Activated B cell treated with CpG ODN at 0.5 μM for 24 hours (primary cell): ENCODE data around the gene KCNK16. TPM values are rescaled to one million over a fixed set of nuclear protein-coding genes. Genes with fewer than 3 reads are reported as not detected.

Experiments used
- ATAC-seq: fragments of 200-7000 bp; cut with Tn5 transposase; one replicate; pipeline ENCODE4 v1.10.0; 2021; ENCODE audit warnings: low read depth, mild to moderate bottlenecking, moderate library complexity
- CTCF ChIA-PET: fragments of 350-600 bp; sonication (Branson Sonifier 250); formaldehyde crosslinking; loops from one replicate; lab custom pipeline; 2021; ENCODE audit warnings: antibody characterized with exemption; lab: Charles Lee
- POLR2A ChIA-PET: fragments of 350-600 bp; sonication (Branson Sonifier 250); formaldehyde crosslinking; loops from one replicate; lab custom pipeline; 2021; ENCODE audit warnings: antibody characterized with exemption; lab: Charles Lee
- DNase-seq: peaks from one replicate; pipeline ENCODE4 v3.0.0; 2022
- H3K27ac Mint-ChIP-seq: one replicate; pipeline ENCODE4 v1.8.0; 2020; ENCODE audit warnings: mixed read lengths
- H3K27me3 Mint-ChIP-seq: one replicate; pipeline ENCODE4 v1.8.0; 2021; ENCODE audit warnings: mixed read lengths
- H3K36me3 Mint-ChIP-seq: one replicate; pipeline ENCODE4 v1.8.0; 2021; ENCODE audit warnings: low read depth, mixed read lengths
- H3K4me1 Mint-ChIP-seq: one replicate; pipeline ENCODE4 v1.8.0; 2021; ENCODE audit warnings: mixed read lengths
- H3K4me3 Mint-ChIP-seq: one replicate; pipeline ENCODE4 v1.8.0; 2020; ENCODE audit warnings: mild to moderate bottlenecking, mixed read lengths
- H3K9me3 Mint-ChIP-seq: one replicate; pipeline ENCODE4 v1.8.0; 2020; ENCODE audit warnings: mixed read lengths
- CTCF ChIP-seq: fragments of 200-600 bp; IDR thresholded peaks from one replicate; pipeline ENCODE4 v1.8.0; 2022; ENCODE audit warnings: antibody characterized with exemption, mild to moderate bottlenecking
- intact Hi-C: fragments of 100-400 bp; cut with micrococcal nuclease; formaldehyde crosslinking; loops from one replicate; pipeline ENCODE4 v1.15.1; 2024
- total RNA-seq: library from RNA; stranded (reverse); gene quantifications from 2 replicates; pipeline ENCODE4 v1.2.3, GENCODE V29; 2022

Gene KCNK16
- total RNA-seq, 1 donor from 2014 or later, result not detected

- H3K36me3 Mint-ChIP-seq, result no peaks in the 10 kb centered on the region
- DNase-seq (no peak), ATAC-seq (no peak)
- POLR2A ChIA-PET, result no interaction called here
- TF ChIP-seq CTCF, result no peak
- no peak overlapping the region for H3K4me3 Mint-ChIP-seq
- peaks cover 21% of the 10 kb centered on the region for H3K4me1 Mint-ChIP-seq
- intact Hi-C loops, result no loop called here
- H3K27ac Mint-ChIP-seq, result no peak overlapping the region
- no peaks in the 10 kb centered on the region for H3K9me3 Mint-ChIP-seq
- H3K27me3 Mint-ChIP-seq, result peaks cover 6% of the 10 kb centered on the region
- CTCF ChIA-PET, result no interaction called here
These were observed 16.8 kb upstream of the KCNK16 start for GRCh38 chr6:39339096-39339867.

- TF ChIP-seq CTCF, result no peak
- Mint-ChIP-seq H3K36me3 (no peaks in the 10 kb centered on the region), H3K4me1 (peaks cover 21% of the 10 kb centered on the region), H3K9me3 (no peaks in the 10 kb centered on the region), H3K27ac (no peak overlapping the region), H3K27me3 (peaks cover 6% of the 10 kb centered on the region), H3K4me3 (no peak overlapping the region)
- DNase-seq (no peak), ATAC-seq (no peak)
- ChIA-PET CTCF (no interaction called here), POLR2A (no interaction called here)
- intact Hi-C loops, result no loop called here
These were observed 15.9 kb upstream of the KCNK16 start for GRCh38 chr6:39338397-39338796.

GRCh38 chr6:39335780-39336545 lies 13.5 kb upstream of the KCNK16 start:
- Mint-ChIP-seq H3K4me1 (peaks cover 21% of the 10 kb centered on the region), H3K36me3 (no peaks in the 10 kb centered on the region), H3K9me3 (no peaks in the 10 kb centered on the region), H3K4me3 (no peak overlapping the region), H3K27me3 (peaks cover 8% of the 10 kb centered on the region), H3K27ac (no peak overlapping the region)
- CTCF ChIA-PET, result interaction anchor here (1.1 to 1.5 kb wide), 2 partner anchors 11 to 13 kb away, joined by 3 to 4 read pairs; no protein-coding TSS in a partner anchor
- intact Hi-C loops, result no loop called here
- POLR2A ChIA-PET, result no interaction called here
- TF ChIP-seq CTCF, result no peak
- no peak for DNase-seq
- no peak for ATAC-seq

GRCh38 chr6:39333644-39334438 lies 11.3 kb upstream of the KCNK16 start:
- ATAC-seq (no peak), DNase-seq (no peak)
- no peaks in the 10 kb centered on the region for H3K36me3 Mint-ChIP-seq
- H3K4me1 Mint-ChIP-seq, result peaks cover 26% of the 10 kb centered on the region
- no peak for TF ChIP-seq CTCF
- ChIA-PET POLR2A (no interaction called here), CTCF (no interaction called here)
- intact Hi-C loops, result no loop called here
- H3K27ac Mint-ChIP-seq, result no peak overlapping the region
- H3K27me3 Mint-ChIP-seq, result peaks cover 13% of the 10 kb centered on the region
- no peak overlapping the region for H3K4me3 Mint-ChIP-seq
- no peaks in the 10 kb centered on the region for H3K9me3 Mint-ChIP-seq
